ENCODE data around the gene MYADML2.
A peak's percentile ranks its signal among the peaks of the same experiment; 100 is the strongest.

Gene MYADML2

DNA sequence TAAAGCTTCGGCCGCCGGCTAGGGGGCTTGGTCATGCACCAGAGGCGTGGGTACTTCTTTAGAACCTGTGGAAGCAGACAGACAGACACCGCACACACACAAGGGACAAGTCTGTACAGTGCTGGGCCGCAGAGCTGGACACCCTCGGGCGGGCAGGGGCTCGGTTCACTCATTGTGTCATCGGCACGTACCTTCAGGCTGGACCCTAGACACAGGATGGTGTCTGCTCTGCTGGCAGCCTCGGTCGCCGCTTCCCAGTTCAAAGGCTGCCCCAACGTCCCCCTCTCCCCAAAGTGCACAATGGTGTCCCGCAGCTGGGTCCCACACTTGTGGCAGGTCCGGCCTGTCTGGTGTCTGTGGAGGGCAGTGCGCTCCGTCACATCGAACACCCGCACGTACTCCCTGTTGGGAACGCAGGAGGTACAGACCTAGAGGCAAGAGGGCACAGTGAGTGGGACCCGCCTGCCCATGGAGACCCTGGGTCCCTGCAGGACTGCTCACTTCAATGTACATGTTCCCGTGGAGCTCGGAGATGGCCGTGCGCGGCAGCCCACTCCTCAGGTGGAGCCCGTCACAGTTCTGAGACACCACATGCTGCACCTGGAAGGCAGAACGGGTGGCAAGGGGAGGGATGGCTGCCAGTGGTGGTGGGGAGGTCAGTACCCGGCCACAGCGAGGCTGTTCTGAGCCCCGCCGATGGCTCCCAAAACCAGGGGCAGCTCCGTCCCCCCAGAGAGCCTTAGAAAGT is 32.8 kb downstream of the MYADML2 start:
- Histone ChIP-seq H3K4me3 (ENCODE audit: low read depth in 1 of 2, low read length in 2 of 2) (no peak overlapping the region), H3K4me1 (ENCODE audit: control insufficient read depth in 1 of 2, insufficient read depth in 2 of 2, low read length in 2 of 2) (peaks cover 9 to 36% of the 10 kb centered on the region in 2 donors), H3K9me3 (ENCODE audit: control insufficient read depth in 1 of 2, low read length in 2 of 2) (no peaks in the 10 kb centered on the region), H3K27me3 (ENCODE audit: low read depth, low read length) (no peaks in the 10 kb centered on the region), H3K36me3 (ENCODE audit: control insufficient read depth in 1 of 2, insufficient read depth in 2 of 2, low read length in 2 of 2) (peaks cover 26 to 38% of the 10 kb centered on the region in 2 donors), H3K27ac (ENCODE audit: low read length) (no peak overlapping the region)

GRCh38 chr17:81913394-81914102 is 33.5 kb downstream of the MYADML2 start:
- Histone ChIP-seq H3K36me3 (ENCODE audit: control insufficient read depth in 1 of 2, insufficient read depth in 2 of 2, low read length in 2 of 2) (peaks cover 24 to 38% of the 10 kb centered on the region in 2 donors), H3K4me3 (ENCODE audit: low read depth in 1 of 2, low read length in 2 of 2) (no peak overlapping the region), H3K4me1 (ENCODE audit: control insufficient read depth in 1 of 2, insufficient read depth in 2 of 2, low read length in 2 of 2) (peaks cover 8 to 35% of the 10 kb centered on the region in 2 donors), H3K9me3 (ENCODE audit: control insufficient read depth in 1 of 2, low read length in 2 of 2) (no peaks in the 10 kb centered on the region), H3K27me3 (ENCODE audit: low read depth, low read length) (no peaks in the 10 kb centered on the region), H3K27ac (ENCODE audit: low read length) (no peak overlapping the region)

DNA sequence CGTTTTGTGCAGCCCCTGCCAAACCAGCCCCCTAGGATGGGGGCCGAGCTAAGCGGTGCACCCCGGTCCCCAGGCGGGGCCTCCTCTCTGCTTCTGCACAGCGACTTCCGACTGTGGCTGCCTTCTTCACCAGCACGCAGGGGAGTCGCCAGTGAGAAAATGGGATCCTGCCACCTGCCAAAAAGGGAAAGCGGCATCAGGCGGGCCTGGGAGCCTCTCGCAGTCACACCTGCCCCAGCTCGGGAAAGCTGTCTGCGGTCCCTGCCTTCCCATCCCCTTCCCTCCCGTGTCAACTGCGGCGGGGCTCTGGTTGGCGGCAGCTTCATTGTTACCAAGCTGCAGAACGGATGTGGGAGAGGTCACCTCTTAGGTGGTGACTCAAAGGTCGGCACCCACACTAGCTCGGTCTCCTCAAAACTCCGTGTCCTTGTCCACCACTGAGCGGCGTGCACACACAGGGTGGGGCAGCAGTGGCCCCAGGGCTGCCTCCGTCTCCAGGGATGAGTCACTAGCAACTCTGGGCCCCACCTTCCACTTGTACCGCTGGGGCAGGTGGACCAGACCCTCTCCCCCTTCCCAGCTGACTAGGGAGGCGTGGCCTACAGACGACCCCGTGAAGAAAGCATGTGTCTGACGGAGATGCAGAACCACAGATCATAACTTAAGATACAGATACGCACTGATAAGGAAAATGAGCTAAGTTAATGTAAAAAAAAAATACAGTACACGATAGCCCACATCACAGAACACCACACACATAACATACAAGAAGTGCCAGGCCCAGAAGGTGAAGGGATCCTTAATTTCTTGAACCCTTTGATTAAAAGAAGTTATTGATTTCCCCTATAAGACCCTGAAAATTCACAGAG is 34.4 kb downstream of the MYADML2 start:
- Histone ChIP-seq H3K27me3 (ENCODE audit: low read depth, low read length) (no peaks in the 10 kb centered on the region), H3K4me1 (ENCODE audit: control insufficient read depth in 1 of 2, insufficient read depth in 2 of 2, low read length in 2 of 2) (peaks cover 8 to 30% of the 10 kb centered on the region in 2 donors), H3K9me3 (ENCODE audit: control insufficient read depth in 1 of 2, low read length in 2 of 2) (no peaks in the 10 kb centered on the region), H3K36me3 (ENCODE audit: control insufficient read depth in 1 of 2, insufficient read depth in 2 of 2, low read length in 2 of 2) (peaks cover 24 to 43% of the 10 kb centered on the region in 2 donors), H3K4me3 (ENCODE audit: low read depth in 1 of 2, low read length in 2 of 2) (no peak overlapping the region), H3K27ac (ENCODE audit: low read length) (no peak overlapping the region)

DNA sequence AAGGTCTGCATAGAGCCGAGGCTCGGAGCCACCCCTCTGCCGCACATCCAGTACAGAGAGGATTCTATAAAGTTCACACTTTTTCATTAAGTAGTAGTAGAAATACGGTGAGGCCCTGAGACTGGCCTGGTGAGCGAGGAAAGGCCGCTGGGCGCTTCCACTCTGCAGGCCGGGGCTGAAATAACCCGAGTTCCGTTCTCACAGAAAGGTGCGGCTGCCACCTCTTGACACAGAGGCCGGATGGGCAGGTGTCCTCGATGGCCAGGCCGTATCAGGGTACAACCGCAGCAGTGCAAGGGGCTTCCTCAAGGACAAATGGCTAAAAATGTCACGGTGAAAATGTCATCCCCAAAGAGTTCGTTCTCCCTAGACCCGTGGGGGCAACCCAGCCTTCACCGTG is 35.1 kb downstream of the MYADML2 start:
- H3K27me3 ChIP-seq (ENCODE audit: low read depth, low read length): no peaks in the 10 kb centered on the region
- H3K36me3 ChIP-seq (ENCODE audit: control insufficient read depth in 1 of 2, insufficient read depth in 2 of 2, low read length in 2 of 2): peaks cover 24 to 48% of the 10 kb centered on the region in 2 donors
- peaks cover 4 to 25% of the 10 kb centered on the region in 2 donors for H3K4me1 ChIP-seq (ENCODE audit: control insufficient read depth in 1 of 2, insufficient read depth in 2 of 2, low read length in 2 of 2)
- no peaks in the 10 kb centered on the region for H3K9me3 ChIP-seq (ENCODE audit: control insufficient read depth in 1 of 2, low read length in 2 of 2)
- H3K27ac ChIP-seq (ENCODE audit: low read length): no peak overlapping the region
- H3K4me3 ChIP-seq (ENCODE audit: low read depth in 1 of 2, low read length in 2 of 2): peak overlapping the region in 1 of 2 donors; percentile 47

- Histone ChIP-seq H3K4me1 (ENCODE audit: control insufficient read depth in 1 of 2, insufficient read depth in 2 of 2, low read length in 2 of 2) (peaks cover 0 to 19% of the 10 kb centered on the region in 2 donors), H3K36me3 (ENCODE audit: control insufficient read depth in 1 of 2, insufficient read depth in 2 of 2, low read length in 2 of 2) (peaks cover 25 to 52% of the 10 kb centered on the region in 2 donors), H3K9me3 (ENCODE audit: control insufficient read depth in 1 of 2, low read length in 2 of 2) (no peaks in the 10 kb centered on the region), H3K27ac (ENCODE audit: low read length) (peak within 1 kb of the TSS; percentile 29), H3K27me3 (ENCODE audit: low read depth, low read length) (no peaks in the 10 kb centered on the region), H3K4me3 (ENCODE audit: low read depth in 1 of 2, low read length in 2 of 2) (peak within 1 kb of the TSS; percentile 67 to 84)
Measured at GRCh38 chr17:81911277-81911961, 35.6 kb downstream of the MYADML2 start, which contains the start of gene PCYT2. PCYT2 (minus strand) TSS chr17:81911399; CDS start chr17:81911355, 44 bp downstream.

- H3K36me3 ChIP-seq (ENCODE audit: control insufficient read depth in 1 of 2, insufficient read depth in 2 of 2, low read length in 2 of 2): peaks cover 28 to 54% of the 10 kb centered on the region in 2 donors
- peaks cover 0 to 14% of the 10 kb centered on the region in 2 donors for H3K4me1 ChIP-seq (ENCODE audit: control insufficient read depth in 1 of 2, insufficient read depth in 2 of 2, low read length in 2 of 2)
- peak overlapping the region; percentile 29 for H3K27ac ChIP-seq (ENCODE audit: low read length)
- no peaks in the 10 kb centered on the region for H3K27me3 ChIP-seq (ENCODE audit: low read depth, low read length)
- no peaks in the 10 kb centered on the region for H3K9me3 ChIP-seq (ENCODE audit: control insufficient read depth in 1 of 2, low read length in 2 of 2)
- H3K4me3 ChIP-seq (ENCODE audit: low read depth in 1 of 2, low read length in 2 of 2): peak overlapping the region; percentile 67 to 84
Measured at GRCh38 chr17:81910840-81911276, 36.2 kb downstream of the MYADML2 start.

DNA sequence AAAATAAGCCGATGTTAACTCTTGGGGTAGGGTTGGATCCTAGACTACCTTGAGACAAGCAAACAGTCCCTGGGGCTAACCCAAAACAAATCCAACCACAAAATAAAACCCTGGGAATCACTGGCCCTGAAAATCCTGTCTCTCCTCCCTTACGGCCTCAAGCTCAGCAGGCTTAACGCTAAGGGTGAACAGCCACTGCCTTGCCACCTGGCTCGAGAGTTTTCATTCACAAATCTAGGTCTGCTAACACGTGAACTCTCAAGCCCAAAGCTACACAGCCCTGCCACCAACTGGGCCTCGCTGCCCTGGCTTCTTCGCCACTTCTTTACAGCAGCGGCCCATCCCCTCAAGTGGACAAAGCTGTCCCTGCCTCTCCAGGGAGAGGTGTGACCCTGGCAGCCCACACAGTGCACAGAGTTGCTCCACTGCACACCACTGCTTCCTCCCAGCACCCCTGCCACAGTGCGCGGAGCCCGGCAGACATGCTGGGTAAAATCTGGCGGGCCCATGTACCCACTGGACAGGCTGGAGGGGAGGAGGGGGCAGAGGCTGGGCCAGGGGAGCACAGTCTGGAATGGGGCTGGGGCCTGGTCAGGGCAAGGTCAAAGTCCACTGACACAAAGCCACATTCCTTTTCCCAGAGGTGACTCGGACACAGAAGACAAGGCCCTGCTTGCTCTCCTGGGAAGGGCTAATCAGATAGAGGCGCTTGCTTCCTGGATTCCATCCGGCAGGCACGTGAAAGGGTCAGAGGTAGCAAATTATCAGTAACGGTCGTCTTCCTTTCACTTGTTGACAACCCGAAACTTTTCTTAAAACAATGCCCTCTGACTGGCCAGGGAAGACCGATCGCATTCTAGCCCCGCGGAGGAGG is 36.8 kb downstream of the MYADML2 start:
- Histone ChIP-seq H3K36me3 (ENCODE audit: control insufficient read depth in 1 of 2, insufficient read depth in 2 of 2, low read length in 2 of 2) (peaks cover 21 to 48% of the 10 kb centered on the region in 2 donors), H3K4me1 (ENCODE audit: control insufficient read depth in 1 of 2, insufficient read depth in 2 of 2, low read length in 2 of 2) (peaks cover 0 to 13% of the 10 kb centered on the region in 2 donors), H3K27ac (ENCODE audit: low read length) (peak overlapping the region; percentile 29), H3K4me3 (ENCODE audit: low read depth in 1 of 2, low read length in 2 of 2) (peak overlapping the region; percentile 67 to 84), H3K27me3 (ENCODE audit: low read depth, low read length) (no peaks in the 10 kb centered on the region), H3K9me3 (ENCODE audit: control insufficient read depth in 1 of 2, low read length in 2 of 2) (no peaks in the 10 kb centered on the region)

DNA sequence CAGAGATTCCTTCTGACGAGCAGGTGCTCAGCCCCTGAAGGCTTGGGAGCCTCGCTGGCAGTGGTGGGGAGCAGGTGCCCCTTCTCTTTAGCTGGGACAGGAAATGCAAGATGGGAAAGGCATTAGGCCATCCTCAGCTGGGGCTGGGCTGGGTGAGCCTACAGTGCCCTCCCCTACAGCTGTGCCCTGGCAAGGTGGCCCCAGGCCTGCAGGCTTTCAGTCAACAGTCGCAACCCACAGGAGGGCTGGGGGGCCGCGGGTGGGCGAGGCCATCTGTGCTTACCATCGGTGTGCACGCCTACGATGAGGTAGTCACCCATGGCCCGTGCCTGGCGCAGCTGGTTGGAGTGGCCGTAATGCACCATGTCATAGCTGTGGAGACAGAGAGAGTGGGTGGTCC is 37.8 kb downstream of the MYADML2 start:
- Histone ChIP-seq H3K27ac (ENCODE audit: low read length) (no peak overlapping the region), H3K27me3 (ENCODE audit: low read depth, low read length) (no peaks in the 10 kb centered on the region), H3K36me3 (ENCODE audit: control insufficient read depth in 1 of 2, insufficient read depth in 2 of 2, low read length in 2 of 2) (peaks cover 15 to 39% of the 10 kb centered on the region in 2 donors), H3K4me3 (ENCODE audit: low read depth in 1 of 2, low read length in 2 of 2) (no peak overlapping the region), H3K9me3 (ENCODE audit: control insufficient read depth in 1 of 2, low read length in 2 of 2) (no peaks in the 10 kb centered on the region), H3K4me1 (ENCODE audit: control insufficient read depth in 1 of 2, insufficient read depth in 2 of 2, low read length in 2 of 2) (peaks cover 0 to 13% of the 10 kb centered on the region in 2 donors)

DNA sequence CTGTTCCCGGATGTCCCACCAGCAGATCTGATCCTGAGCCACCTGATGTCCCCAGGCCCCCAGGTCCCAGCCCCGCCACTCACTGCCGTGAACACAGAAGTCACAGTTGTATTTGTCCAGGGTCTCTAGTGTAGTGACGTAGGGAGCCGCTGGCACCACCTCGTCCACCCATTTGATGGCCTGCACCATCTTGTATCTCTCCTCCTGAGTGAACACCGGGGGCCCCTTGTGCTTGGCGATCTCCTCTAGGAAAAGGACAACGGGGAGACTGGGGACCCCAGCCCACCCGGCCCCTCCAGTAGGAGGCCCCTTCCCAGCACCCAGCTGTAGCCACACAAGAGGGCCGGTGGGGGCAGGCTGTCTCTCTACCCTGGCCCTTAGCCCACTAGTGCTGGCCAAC is 38.2 kb downstream of the MYADML2 start:
- Histone ChIP-seq H3K36me3 (ENCODE audit: control insufficient read depth in 1 of 2, insufficient read depth in 2 of 2, low read length in 2 of 2) (peaks cover 11 to 34% of the 10 kb centered on the region in 2 donors), H3K27ac (ENCODE audit: low read length) (no peak overlapping the region), H3K4me1 (ENCODE audit: control insufficient read depth in 1 of 2, insufficient read depth in 2 of 2, low read length in 2 of 2) (peaks cover 0 to 13% of the 10 kb centered on the region in 2 donors), H3K9me3 (ENCODE audit: control insufficient read depth in 1 of 2, low read length in 2 of 2) (no peaks in the 10 kb centered on the region), H3K4me3 (ENCODE audit: low read depth in 1 of 2, low read length in 2 of 2) (no peak overlapping the region), H3K27me3 (ENCODE audit: low read depth, low read length) (no peaks in the 10 kb centered on the region)

Data from muscle layer of duodenum (tissue), 2 donors.